AG04449 (cell line): ENCODE results near the gene UTP11.

ENCODE experiments used
- CTCF ChIA-PET: fragments of 350-600 bp; formaldehyde crosslinking; extraction: SDS; loops from one replicate; lab custom pipeline; 2021; ENCODE audit warnings: antibody characterized with exemption; lab: Yijun Ruan, JAX
- POLR2A ChIA-PET: fragments of 400-600, 350-600 bp; formaldehyde crosslinking; extraction: SDS; loops from one replicate; lab custom pipeline; 2020; ENCODE audit warnings: antibody characterized with exemption, inconsistent platforms; lab: Yijun Ruan, JAX
- DNase-seq: peaks from one replicate; pipeline ENCODE4 v3.0.0-alpha.2; 2010; ENCODE audit warnings: low read depth, low spot score
- H3K4me3 ChIP-seq: 2 replicates; pipeline ENCODE4 v1.5.1; 2011; ENCODE audit warnings: low read depth, mild to moderate bottlenecking, control low read depth, low read length
- TF ChIP-seq, protein P1 (sequence below): IDR thresholded peaks from one replicate; pipeline ENCODE4 v1.5.1; 2011; ENCODE audit warnings: mild to moderate bottlenecking, moderate library complexity, low read length, control low read depth, inconsistent platforms; ENCODE audit not compliant: insufficient read depth; ENCODE audit errors: missing control alignments

UTP11 gene

DNA sequence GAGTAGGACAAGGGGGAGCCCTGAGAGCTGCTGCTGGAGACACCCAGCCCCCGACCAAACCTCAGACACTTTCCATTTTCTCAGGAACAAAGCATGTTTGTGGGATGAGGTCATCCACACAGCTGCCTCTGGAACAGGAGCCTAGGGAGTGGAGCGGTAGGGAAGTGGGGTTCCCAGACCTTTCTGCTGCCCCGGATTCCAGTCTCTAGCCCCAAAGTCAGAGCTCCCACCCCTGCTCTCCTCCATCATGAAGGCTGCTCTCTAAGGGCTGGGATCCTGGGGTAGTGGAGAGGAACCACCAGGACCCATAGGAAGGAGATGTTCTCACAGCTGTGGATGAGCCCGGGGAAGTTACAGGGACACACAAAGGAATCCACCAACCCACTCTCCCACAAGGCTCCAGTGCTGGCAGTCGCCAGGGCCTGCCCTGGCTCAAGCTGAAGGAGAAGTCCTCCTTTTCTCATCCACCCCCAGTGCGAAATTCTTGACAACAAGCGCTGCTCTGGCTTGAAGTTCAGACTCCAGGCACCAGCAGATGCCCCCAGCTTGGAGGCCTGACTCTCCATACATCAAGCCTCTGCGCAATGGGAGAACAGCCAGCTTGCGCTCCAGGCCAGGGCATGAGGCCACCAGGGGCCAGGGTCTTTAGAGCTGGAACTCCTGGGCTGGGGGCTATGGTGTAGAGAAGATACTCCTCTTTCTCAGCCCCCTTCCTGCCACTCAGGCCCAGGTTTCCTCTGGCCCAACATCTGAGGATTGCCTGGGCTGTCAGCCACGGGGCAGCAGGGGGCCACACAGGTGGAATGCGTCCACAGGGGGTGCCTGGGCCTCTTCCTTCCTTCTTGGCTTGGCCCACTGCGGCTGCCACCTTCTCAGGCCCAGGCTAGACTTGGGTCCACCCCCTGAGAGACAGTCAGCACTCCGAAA is 11.7 kb upstream of the UTP11 start:
- ChIA-PET CTCF (interaction anchor here (1.1 to 16.5 kb wide), 4 partner anchors 9 to 835 kb away, joined by 3 to 398 read pairs (median 37); partner anchors contain the start of genes SF3A3 and UTP11), POLR2A (interaction anchor here (1.3 to 3.3 kb wide), 4 partner anchors 11 to 29 kb away, joined by 4 to 26 read pairs (median 6); partner anchors contain the start of genes SF3A3 and UTP11)
- TF ChIP-seq, protein P1, sequence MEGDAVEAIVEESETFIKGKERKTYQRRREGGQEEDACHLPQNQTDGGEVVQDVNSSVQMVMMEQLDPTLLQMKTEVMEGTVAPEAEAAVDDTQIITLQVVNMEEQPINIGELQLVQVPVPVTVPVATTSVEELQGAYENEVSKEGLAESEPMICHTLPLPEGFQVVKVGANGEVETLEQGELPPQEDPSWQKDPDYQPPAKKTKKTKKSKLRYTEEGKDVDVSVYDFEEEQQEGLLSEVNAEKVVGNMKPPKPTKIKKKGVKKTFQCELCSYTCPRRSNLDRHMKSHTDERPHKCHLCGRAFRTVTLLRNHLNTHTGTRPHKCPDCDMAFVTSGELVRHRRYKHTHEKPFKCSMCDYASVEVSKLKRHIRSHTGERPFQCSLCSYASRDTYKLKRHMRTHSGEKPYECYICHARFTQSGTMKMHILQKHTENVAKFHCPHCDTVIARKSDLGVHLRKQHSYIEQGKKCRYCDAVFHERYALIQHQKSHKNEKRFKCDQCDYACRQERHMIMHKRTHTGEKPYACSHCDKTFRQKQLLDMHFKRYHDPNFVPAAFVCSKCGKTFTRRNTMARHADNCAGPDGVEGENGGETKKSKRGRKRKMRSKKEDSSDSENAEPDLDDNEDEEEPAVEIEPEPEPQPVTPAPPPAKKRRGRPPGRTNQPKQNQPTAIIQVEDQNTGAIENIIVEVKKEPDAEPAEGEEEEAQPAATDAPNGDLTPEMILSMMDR: no peak
- DNase-seq: no peak
- H3K4me3 ChIP-seq: peak overlapping the region; percentile 36

DNA sequence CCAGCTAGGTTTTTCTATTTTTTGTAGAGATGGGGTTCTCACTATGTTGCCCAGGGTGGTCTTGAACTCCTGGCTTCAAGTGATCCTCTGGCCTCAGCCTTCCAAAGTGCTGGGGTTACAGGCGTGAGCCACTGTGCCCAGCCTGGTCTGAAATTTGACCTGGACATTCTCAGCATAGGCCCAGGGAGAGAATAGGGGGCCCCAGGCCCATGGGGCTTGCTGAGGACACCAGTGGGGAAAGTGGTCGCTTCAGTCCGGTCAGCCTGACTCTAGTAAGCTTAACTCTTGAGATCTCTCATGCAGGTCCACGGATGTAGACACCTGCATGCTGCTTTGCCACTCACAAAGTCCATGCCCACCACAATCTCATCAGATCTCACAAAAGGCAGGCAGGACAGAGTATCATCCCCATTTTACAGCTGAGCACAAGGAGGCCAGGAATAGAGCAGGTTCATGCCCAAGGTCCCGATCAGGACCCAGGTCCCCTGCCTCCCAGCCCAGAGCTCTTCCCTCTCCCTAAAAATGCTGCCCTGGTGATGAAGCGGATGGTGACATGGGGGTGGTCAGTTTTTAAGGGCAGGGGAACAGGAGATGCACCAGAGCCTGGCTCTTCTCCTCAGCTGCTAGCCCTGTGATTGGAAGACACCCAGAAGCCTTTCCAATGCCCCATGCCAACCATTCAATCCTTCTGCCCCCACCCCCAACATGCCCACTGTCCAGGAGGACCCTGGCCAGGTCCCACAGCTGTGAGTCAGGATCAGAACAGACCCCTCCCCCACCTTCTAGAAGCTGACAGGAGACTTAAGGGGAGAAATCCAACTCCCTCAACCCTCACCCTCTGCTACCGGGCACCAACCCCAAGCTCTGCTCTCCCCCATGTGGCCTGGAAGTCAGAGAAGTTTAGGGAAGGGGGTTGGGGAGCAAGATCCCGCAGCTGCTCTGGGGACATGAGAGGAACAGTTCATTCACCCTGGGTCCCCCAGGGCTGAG is 9.0 kb upstream of the UTP11 start:
- DNase-seq: no peak
- TF ChIP-seq, protein P1: no peak
- ChIA-PET CTCF (interaction anchor here (6.8 to 16.5 kb wide), 2 partner anchors 13 to 17 kb away, joined by 68 to 398 read pairs; partner anchors contain the start of genes SF3A3 and UTP11), POLR2A (interaction anchor here (0.6 to 1.7 kb wide), 5 partner anchors 9 to 1670 kb away, joined by 3 to 6 read pairs (median 5); partner anchors contain the start of genes SF3A3 and UTP11)
- H3K4me3 ChIP-seq: peak overlapping the region; percentile 93

DNA sequence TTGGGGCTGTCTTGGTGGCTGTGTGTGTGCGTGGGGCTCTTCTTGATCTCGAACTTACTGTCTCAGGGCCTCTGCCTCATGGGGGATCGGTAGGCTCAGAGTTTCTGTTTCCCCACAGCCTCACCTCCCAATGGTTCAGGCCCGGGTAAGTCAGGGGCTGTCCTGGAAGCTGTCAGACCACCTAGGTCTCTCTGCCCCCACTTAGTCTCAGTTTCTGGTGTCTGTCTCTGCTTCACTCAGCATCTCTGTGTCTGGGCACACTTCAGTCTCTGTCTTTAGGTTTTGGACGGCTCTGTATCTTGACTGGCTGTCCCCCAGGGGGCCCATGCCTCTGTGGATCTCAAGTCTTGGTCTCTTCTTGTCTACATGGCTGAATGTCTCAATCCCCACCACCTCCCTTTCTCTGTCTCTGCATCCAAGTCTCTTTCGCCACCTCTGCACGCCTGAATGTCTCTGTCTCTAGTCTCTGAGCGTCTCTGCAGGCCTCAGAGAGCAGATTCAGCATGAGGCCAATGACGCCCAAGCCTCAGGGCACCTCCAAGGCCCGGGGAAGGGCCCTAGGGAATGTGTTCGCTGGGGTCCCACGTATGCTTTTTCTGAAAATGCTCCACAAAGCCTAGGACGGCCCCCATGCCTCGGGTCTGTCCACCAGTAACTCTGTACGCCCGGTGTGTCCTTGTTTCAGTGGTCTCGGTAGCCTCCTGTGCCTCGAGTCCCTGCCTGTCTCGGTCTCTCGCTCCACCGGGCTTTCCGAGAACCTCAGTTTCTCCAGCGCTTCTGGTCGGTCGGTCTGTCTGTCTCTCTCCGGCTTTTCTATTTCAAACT is 8.0 kb upstream of the UTP11 start:
- CTCF ChIA-PET: interaction anchor here (6.8 to 16.5 kb wide), 2 partner anchors 14 to 16 kb away, joined by 68 to 398 read pairs; partner anchors contain the start of genes SF3A3 and UTP11
- TF ChIP-seq, protein P1: no peak
- POLR2A ChIA-PET: interaction anchor here (0.9 to 1.7 kb wide), 4 partner anchors 9 to 15 kb away, joined by 3 to 6 read pairs (median 6); partner anchors contain the start of genes SF3A3 and UTP11
- peak overlapping the region; percentile 93 for H3K4me3 ChIP-seq
- DNase-seq: no peak

DNA sequence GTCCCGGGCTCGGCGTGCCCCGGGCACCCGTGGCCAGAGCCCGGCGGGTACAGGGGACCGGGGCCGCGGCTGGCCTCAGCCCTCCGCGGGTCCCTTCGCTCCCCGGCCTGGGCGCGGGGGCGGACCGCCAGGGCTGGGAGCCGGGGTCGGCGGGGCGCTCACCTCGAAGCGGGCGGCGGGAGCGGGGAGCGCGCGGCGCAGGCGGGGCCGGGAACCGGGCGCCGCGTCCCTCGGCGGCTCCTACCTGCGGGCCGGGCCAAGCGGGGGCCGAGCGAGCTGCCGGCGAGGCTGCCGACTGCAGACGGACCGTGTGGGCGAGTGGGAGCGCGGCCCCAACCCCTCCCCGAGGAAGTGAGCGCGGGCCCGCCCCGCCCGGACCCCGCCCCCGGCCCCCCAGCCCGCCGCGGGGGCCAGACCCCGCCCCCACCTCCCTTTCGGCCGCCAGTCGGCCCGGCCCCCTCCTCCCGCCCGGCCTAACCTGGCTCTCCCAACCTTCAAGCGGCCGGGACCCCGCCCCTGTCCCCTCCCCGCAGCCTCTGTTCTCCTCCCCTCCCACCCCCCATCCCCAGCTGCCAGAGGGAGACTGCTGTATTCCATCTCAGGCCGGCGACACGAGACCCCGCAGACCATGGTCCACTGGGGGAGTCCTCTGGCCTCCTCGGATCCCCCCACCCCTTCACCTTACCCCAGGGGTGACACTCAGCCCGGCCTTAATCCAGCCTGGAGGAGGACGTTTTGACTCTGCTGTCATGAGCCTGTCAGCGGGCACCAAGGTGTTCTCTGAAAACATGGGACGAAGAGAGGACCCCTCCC is 7.1 kb upstream of the UTP11 start, which contains the start of gene FHL3:
TSS of gene FHL3 (minus strand) at position 320 of the 813 bp plus-strand sequence. CDS start 6,102 bp downstream, outside the sequence.
- no peak for DNase-seq
- TF ChIP-seq, protein P1: no peak
- ChIA-PET CTCF (no interaction called here), POLR2A (interaction anchor here (1.0 kb wide), 1 partner anchor 12 kb away, joined by 6 read pairs; no protein-coding TSS in a partner anchor)
- H3K4me3 ChIP-seq: peak within 1 kb of the TSS; percentile 93
